Aorta (tissue), 5 donors: ENCODE measurements around the gene XIAP. TPM values are rescaled to one million over a fixed set of nuclear protein-coding genes. Genes with fewer than 3 reads are reported as not detected.
A peak's percentile ranks its signal among the peaks of the same experiment; 100 is the strongest.

Source experiments
- ATAC-seq: fragments of 200-7000 bp; cut with Tn5 transposase; one replicate; pipeline ENCODE4 v1.9.1; 2022; ENCODE audit warnings: moderate library complexity; ENCODE audit not compliant: low FRiP score
- DNase-seq, 2 donors: peaks; one replicate each; pipeline ENCODE4 v3.0.0-alpha.2; 2020
- H3K27ac ChIP-seq, 2 donors: one replicate each; pipeline ENCODE4 v1.5.1; 2013; ENCODE audit warnings: low read length in 2 of 2, mild to moderate bottlenecking in 2 of 2, moderate library complexity in 2 of 2, control low read depth in 1 of 2, inconsistent platforms in 1 of 2, low read depth in 1 of 2
- H3K27me3 ChIP-seq, 2 donors: one replicate each; pipeline ENCODE4 v1.6.1; 2013; ENCODE audit warnings: control low read depth in 1 of 2, low read length in 1 of 2, mild to moderate bottlenecking in 1 of 2, moderate library complexity in 1 of 2; ENCODE audit not compliant: insufficient read depth in 2 of 2, control insufficient read depth in 1 of 2
- H3K36me3 ChIP-seq, 2 donors: one replicate each; pipeline ENCODE4 v1.6.1; 2013; ENCODE audit warnings: control low read depth in 1 of 2, low read length in 1 of 2, mild to moderate bottlenecking in 1 of 2; ENCODE audit not compliant: insufficient read depth in 2 of 2, control insufficient read depth in 1 of 2
- H3K4me1 ChIP-seq, 2 donors: one replicate each; pipeline ENCODE4 v1.6.1; 2013; ENCODE audit warnings: low read length in 2 of 2, control low read depth in 1 of 2, mild to moderate bottlenecking in 1 of 2, moderate library complexity in 1 of 2; ENCODE audit not compliant: insufficient read depth in 2 of 2, control insufficient read depth in 1 of 2
- H3K4me3 ChIP-seq, 2 donors: one replicate each; pipeline ENCODE4 v1.5.1; 2013; ENCODE audit warnings: low read length in 2 of 2, control low read depth in 1 of 2, mild to moderate bottlenecking in 1 of 2
- H3K9me3 ChIP-seq: one replicate; pipeline ENCODE4 v1.6.1; 2013; ENCODE audit warnings: mild to moderate bottlenecking, low read length; ENCODE audit not compliant: control insufficient read depth
- WGBS, 2 donors: extraction: QIAGEN DNeasy Blood & Tissue Kit; methylation state at CpG; one replicate each; pipeline ENCODE4 v1.1.7; 2013; 5-methylcytosine and 5-hydroxymethylcytosine counted together
- intact Hi-C, 2 donors: fragments of 100-400 bp; cut with DNase I; formaldehyde crosslinking; loops; one replicate each; pipeline versions ENCODE4 v1.14.2 to v1.15.0; 2022
- polyA plus RNA-seq, 2 donors: library from polyadenylated mRNA; stranded (reverse); fragments of 200-250 nt; gene quantifications; one replicate each; pipeline ENCODE4 v1.2.3, GENCODE V29; 2013
- total RNA-seq, 2 donors: library from RNA; stranded (reverse); fragmentation: NEBNext Ultra II Directional; extraction: Animal tissue kit (Norgen Biotek cat#: 25700); gene quantifications; one replicate each; pipeline ENCODE4 v1.2.1, GENCODE V29; 2021
- donor health status: healthy with polysubstance abuse.
- donor health status: Bipolar disorder and iron deficiency.
- donor health status: DM: no; HTN: no; CAD: no.
- donor health status: DM: no; HTN: no; CAD: no.
- donor health status: DM: yes; HTN: yes; CAD: no.

Gene XIAP
- total and polyA plus RNA-seq, 4 donors, result 4.9 to 50.7 (median 29.0) TPM

DNA sequence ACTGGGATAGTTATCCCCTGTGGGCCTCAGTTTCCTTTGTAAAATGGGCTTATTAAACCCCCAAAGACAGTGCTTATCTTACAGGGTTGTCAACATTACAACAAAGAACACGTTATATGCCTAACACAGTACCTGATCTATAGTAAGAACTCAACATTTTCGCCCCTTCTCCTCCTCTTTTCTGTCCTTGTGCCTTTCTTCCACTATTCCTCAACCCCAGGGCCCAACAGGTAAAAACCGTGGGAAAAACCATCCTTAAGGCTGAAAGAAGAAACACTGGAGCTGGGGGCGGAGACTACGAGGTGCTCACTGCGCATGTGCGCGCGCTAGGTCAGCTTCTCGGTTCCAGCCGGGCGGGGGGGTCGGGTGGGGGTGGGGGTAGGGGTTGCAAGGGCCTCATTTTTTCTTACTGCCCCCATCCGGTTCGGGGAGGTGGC, 426 bp upstream of the XIAP start:
- ATAC-seq, result peak; percentile 86
- intact Hi-C loops, result no loop called here
- no peaks in the 10 kb centered on the region for H3K27me3 ChIP-seq
- H3K27ac ChIP-seq, result peak overlapping the region; percentile 70 to 95
- DNase-seq, result peak in 1 of 2 donors; percentile 90
- no peaks in the 10 kb centered on the region for H3K9me3 ChIP-seq
- H3K4me3 ChIP-seq, result peak overlapping the region; percentile 43 to 96
- H3K4me1 ChIP-seq, result no peaks in the 10 kb centered on the region
- WGBS, 2 donors, result 0 to 28% methylated on average over 15 of the region's 15 CpGs
- no peaks in the 10 kb centered on the region for H3K36me3 ChIP-seq

DNA sequence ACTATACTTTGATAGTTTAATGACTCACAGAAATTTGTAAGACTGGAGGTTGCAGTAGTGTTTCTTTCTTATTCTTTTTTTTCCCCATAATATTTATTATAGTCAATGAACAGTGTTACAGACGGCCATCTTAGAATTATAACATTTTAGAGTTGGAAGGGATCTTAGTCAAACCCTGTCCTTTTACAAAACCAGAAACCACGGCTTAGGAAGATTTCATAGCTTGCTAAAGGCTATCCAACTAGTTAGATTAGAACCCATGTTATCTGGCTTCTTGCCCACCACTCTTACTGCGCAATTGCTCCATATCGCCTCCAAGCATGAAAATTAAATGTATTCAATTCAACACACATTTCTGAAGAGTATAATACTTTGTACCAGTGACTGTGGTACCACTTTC, 1.1 kb downstream of the XIAP start:
- DNase-seq (no peak), ATAC-seq (no peak)
- H3K36me3 ChIP-seq, result no peaks in the 10 kb centered on the region
- no peaks in the 10 kb centered on the region for H3K4me1 ChIP-seq
- WGBS, 2 donors, result 0 to 43% methylated on average over 4 of the region's 4 CpGs
- no peaks in the 10 kb centered on the region for H3K9me3 ChIP-seq
- H3K4me3 ChIP-seq, result peak overlapping the region; percentile 26 to 34
- H3K27ac ChIP-seq, result no peak overlapping the region
- intact Hi-C loops, result no loop called here
- no peaks in the 10 kb centered on the region for H3K27me3 ChIP-seq

- Histone ChIP-seq H3K4me1 (no peaks in the 10 kb centered on the region), H3K4me3 (no peak overlapping the region), H3K9me3 (no peaks in the 10 kb centered on the region), H3K27ac (no peak overlapping the region), H3K36me3 (no peaks in the 10 kb centered on the region), H3K27me3 (no peaks in the 10 kb centered on the region)
- 80 to 95% methylated on average over 1 of the region's 1 CpG for WGBS, 2 donors
- intact Hi-C loops, result no loop called here
- DNase-seq, result no peak
- no peak for ATAC-seq
These were observed 9.6 kb downstream of the XIAP start for GRCh38 chrX:123869488-123869887.

DNA sequence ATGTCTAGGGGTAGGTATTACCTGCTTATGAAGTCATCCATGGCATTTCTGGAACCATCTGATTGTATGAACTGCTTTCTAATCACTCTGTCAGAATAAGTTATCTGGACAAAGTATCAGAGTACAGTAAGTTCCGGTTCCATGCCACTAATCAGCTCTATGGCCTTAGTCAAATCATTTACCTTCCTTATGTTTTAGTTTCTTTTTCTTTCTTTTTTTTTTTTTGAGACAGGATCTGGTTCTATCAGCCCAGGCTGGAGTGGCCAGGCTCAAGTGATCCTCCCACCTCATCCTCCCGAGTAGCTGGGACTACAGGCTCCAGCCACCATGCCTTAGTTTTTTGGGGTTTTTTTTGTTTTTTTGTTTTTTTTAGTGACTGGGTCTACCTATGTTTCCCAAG, 11.5 kb downstream of the XIAP start:
- H3K27ac ChIP-seq, result no peak overlapping the region
- no peaks in the 10 kb centered on the region for H3K9me3 ChIP-seq
- ATAC-seq (no peak), DNase-seq (no peak)
- H3K4me3 ChIP-seq, result no peak overlapping the region
- no peaks in the 10 kb centered on the region for H3K27me3 ChIP-seq
- H3K36me3 ChIP-seq, result no peaks in the 10 kb centered on the region
- no peaks in the 10 kb centered on the region for H3K4me1 ChIP-seq
- intact Hi-C loops, result no loop called here
- 70 to 71% methylated on average over 2 of the region's 2 CpGs for WGBS, 2 donors

DNA sequence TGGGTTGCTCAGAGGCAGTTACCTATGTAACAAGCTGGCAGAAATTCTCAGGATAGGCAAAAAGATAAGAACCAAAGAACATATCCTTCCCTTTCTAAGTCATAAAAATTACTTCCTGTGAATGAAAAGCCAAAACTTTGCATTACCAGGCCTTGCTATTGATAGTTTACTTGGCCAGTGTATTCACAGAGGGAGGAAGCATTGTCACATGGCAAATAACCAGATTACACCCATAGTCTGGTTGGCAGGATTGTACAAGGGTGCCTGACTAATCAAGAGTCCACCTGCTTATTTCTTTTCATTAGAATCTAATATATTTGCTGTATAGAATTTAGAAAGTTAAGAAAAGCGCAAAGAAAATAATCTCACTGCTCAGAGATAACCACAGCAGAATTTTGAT, 14.1 kb downstream of the XIAP start:
- H3K36me3 ChIP-seq, result no peaks in the 10 kb centered on the region
- intact Hi-C loops, result no loop called here
- no peaks in the 10 kb centered on the region for H3K4me1 ChIP-seq
- H3K9me3 ChIP-seq, result no peaks in the 10 kb centered on the region
- no peak overlapping the region for H3K4me3 ChIP-seq
- H3K27me3 ChIP-seq, result no peaks in the 10 kb centered on the region
- no peak overlapping the region for H3K27ac ChIP-seq
- WGBS, 2 donors, result 100% methylated on average over 1 of the region's 1 CpG
- no peak for DNase-seq
- no peak for ATAC-seq

- ATAC-seq (no peak), DNase-seq (no peak)
- H3K36me3 ChIP-seq, result no peaks in the 10 kb centered on the region
- H3K4me1 ChIP-seq, result no peaks in the 10 kb centered on the region
- no peaks in the 10 kb centered on the region for H3K27me3 ChIP-seq
- WGBS, 2 donors, result 76 to 89% methylated on average over 2 of the region's 2 CpGs
- intact Hi-C loops, result no loop called here
- H3K9me3 ChIP-seq, result no peaks in the 10 kb centered on the region
- no peak overlapping the region for H3K27ac ChIP-seq
- H3K4me3 ChIP-seq, result no peak overlapping the region
These were observed 16.3 kb downstream of the XIAP start for GRCh38 chrX:123876177-123876576.

GRCh38 chrX:123876844-123877243, 17.0 kb downstream of the XIAP start:
- no peak overlapping the region for H3K27ac ChIP-seq
- H3K4me1 ChIP-seq, result no peaks in the 10 kb centered on the region
- intact Hi-C loops, result no loop called here
- WGBS, 2 donors, result 64 to 96% methylated on average over 2 of the region's 2 CpGs
- DNase-seq, result no peak
- ATAC-seq, result no peak
- no peaks in the 10 kb centered on the region for H3K36me3 ChIP-seq
- no peaks in the 10 kb centered on the region for H3K27me3 ChIP-seq
- H3K9me3 ChIP-seq, result no peaks in the 10 kb centered on the region
- H3K4me3 ChIP-seq, result no peak overlapping the region

DNA sequence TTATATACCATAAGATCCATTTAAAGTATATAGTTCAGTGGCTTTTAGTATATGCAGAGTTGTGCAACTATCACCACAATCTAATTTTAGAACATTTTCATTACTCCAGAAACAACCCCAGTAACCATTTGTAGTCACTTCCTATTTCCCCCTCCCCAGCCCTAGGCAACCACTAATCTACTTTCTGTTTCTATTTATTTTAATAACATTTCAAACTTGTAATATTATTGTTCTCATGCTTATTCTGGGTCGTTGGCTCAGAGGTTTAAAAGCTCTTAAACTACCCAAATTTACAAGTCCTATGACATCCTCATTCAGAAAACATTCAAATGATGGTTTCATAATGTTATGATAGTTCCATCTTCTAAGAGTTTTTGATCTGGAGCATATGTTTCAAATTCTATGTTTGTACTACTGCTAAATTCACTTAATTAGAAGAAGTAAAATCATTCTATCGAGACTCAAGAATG, 18.4 kb downstream of the XIAP start:
- intact Hi-C loops, result no loop called here
- H3K4me1 ChIP-seq, result no peaks in the 10 kb centered on the region
- no peaks in the 10 kb centered on the region for H3K36me3 ChIP-seq
- 5 to 23% methylated on average over 2 of the region's 2 CpGs for WGBS, 2 donors
- H3K9me3 ChIP-seq, result no peaks in the 10 kb centered on the region
- no peak for ATAC-seq
- no peak for DNase-seq
- H3K27ac ChIP-seq, result no peak overlapping the region
- H3K27me3 ChIP-seq, result no peaks in the 10 kb centered on the region
- no peak overlapping the region for H3K4me3 ChIP-seq

DNA sequence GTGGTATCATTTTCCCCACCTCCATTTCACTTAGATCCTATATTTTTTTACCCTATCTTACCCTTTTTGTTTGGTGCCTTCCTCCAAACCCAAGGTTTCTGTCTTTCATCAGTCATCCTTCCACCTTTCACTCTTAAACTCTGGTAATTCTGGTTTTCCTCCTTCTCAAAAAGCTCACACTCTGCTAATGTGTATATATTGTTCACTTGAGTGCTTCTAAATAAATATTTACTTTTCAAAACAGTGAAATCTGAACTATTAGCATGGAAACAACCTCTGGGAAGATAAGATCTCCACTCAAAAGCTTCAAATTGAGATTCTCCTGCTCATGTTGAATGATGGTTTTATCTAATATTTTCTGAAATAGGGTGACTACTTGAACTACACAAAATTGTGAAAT, 21.5 kb downstream of the XIAP start:
- Histone ChIP-seq H3K27me3 (no peaks in the 10 kb centered on the region), H3K9me3 (no peaks in the 10 kb centered on the region), H3K4me3 (no peak overlapping the region), H3K36me3 (no peaks in the 10 kb centered on the region), H3K27ac (no peak overlapping the region), H3K4me1 (no peaks in the 10 kb centered on the region)
- ATAC-seq, result no peak
- no peak for DNase-seq
- intact Hi-C loops, result no loop called here
